PC-9 (cell line): ENCODE results near the gene TNIP3. TPM values are rescaled to one million over a fixed set of nuclear protein-coding genes. Genes with fewer than 3 reads are reported as not detected.
"Not testable (repeated sequence)": the region's sequence is repeated elsewhere in the genome, so short reads cannot be mapped to it uniquely, and the experiment has no call there.

Source experiments
- BruUV-seq: library from RNA; stranded (reverse); fragments of 400-500 nt; replicated peaks from 2 replicates; lab custom pipeline; 2021; lab: Mats Ljungman, UMichigan
- CTCF ChIA-PET: fragments of 300-600 bp; sonication (Branson Sonifier 250); formaldehyde crosslinking; loops from one replicate; lab custom pipeline; 2022; ENCODE audit warnings: antibody characterized with exemption; lab: Charles Lee
- POLR2A ChIA-PET: fragments of 300-600 bp; sonication (Branson Sonifier 250); formaldehyde crosslinking; loops from one replicate; lab custom pipeline; 2022; ENCODE audit warnings: antibody characterized with exemption; ENCODE audit not compliant: unreplicated experiment; lab: Charles Lee
- DNase-seq, 2 experiments: peaks; one replicate each; pipeline versions ENCODE4 v3.0.0 to v3.0.0-alpha.2; 2015 to 2022; ENCODE audit warnings: mixed read lengths in 1 of 2
- H2AFZ ChIP-seq: fragments of 200-600 bp; sonication (generic); 2 replicates; pipeline ENCODE4 v1.8.1; 2017; ENCODE audit warnings: antibody characterized with exemption
- H3F3A ChIP-seq: fragments of 200-600 bp; sonication (generic); 2 replicates; pipeline ENCODE4 v1.8.1; 2017; ENCODE audit warnings: antibody characterized with exemption, mild to moderate bottlenecking, low read depth; ENCODE audit not compliant: insufficient read depth
- H3K27ac ChIP-seq: fragments of 200-600 bp; sonication (generic); 2 replicates; pipeline ENCODE4 v1.6.1; 2016; ENCODE audit warnings: mixed run types
- H3K27me3 ChIP-seq: fragments of 200-600 bp; sonication (generic); 2 replicates; pipeline ENCODE4 v1.6.1; 2016; ENCODE audit warnings: low read depth, mixed run types; ENCODE audit not compliant: insufficient read depth
- H3K36me3 ChIP-seq: fragments of 200-600 bp; sonication (generic); 2 replicates; pipeline ENCODE4 v1.6.1; 2016; ENCODE audit warnings: low read depth, mixed run types
- H3K4me1 ChIP-seq: fragments of 200-600 bp; sonication (generic); replicated peaks from 2 replicates; pipeline ENCODE4 v1.6.1; 2016; ENCODE audit warnings: mixed run types; ENCODE audit not compliant: insufficient read depth
- H3K4me2 ChIP-seq: fragments of 200-600 bp; sonication (generic); 2 replicates; pipeline ENCODE4 v1.6.1; 2017; ENCODE audit warnings: mixed run types
- H3K4me3 ChIP-seq: fragments of 200-600 bp; sonication (generic); 2 replicates; pipeline ENCODE4 v1.6.1; 2016; ENCODE audit warnings: mixed run types
- H3K79me2 ChIP-seq: fragments of 200-600 bp; sonication (generic); 2 replicates; pipeline ENCODE4 v1.6.1; 2017; ENCODE audit warnings: low read depth, mixed run types
- H3K9me2 ChIP-seq: fragments of 200-600 bp; sonication (generic); 2 replicates; pipeline ENCODE4 v1.8.1; 2017; ENCODE audit warnings: mild to moderate bottlenecking; ENCODE audit not compliant: insufficient read depth
- H3K9me3 ChIP-seq: fragments of 200-600 bp; sonication (generic); 2 replicates; pipeline ENCODE4 v1.8.1; 2016; ENCODE audit warnings: low read depth; ENCODE audit not compliant: insufficient read depth
- H4K20me1 ChIP-seq: fragments of 200-600 bp; sonication (generic); 2 replicates; pipeline ENCODE4 v1.8.1; 2017; ENCODE audit not compliant: insufficient read depth
- CTCF ChIP-seq: fragments of 200-600 bp; sonication (generic); conservative IDR thresholded peaks from 2 replicates; pipeline ENCODE4 v1.6.1; 2017; ENCODE audit warnings: mixed run types, antibody characterized with exemption, mild to moderate bottlenecking, moderate library complexity
- EZH2 ChIP-seq: fragments of 200-600 bp; sonication (generic); IDR thresholded peaks from 2 replicates; pipeline ENCODE4 v1.8.0; 2017; ENCODE audit warnings: antibody characterized with exemption, low read depth
- intact Hi-C: fragments of 100-400 bp; cut with micrococcal nuclease; formaldehyde crosslinking; loops from one replicate; pipeline ENCODE4 v1.10.0; 2022; ENCODE audit not compliant: unreplicated experiment
- total RNA-seq: library from RNA; stranded (reverse); gene quantifications from 2 replicates; pipeline ENCODE4 v1.2.3, GENCODE V29; 2021

TNIP3 gene
- total RNA-seq, 1 experiment from 2014 or later: 1.2 TPM

- H3K27ac ChIP-seq: no peak overlapping the region
- no peaks in the 10 kb centered on the region for H3K27me3 ChIP-seq
- no peaks in the 10 kb centered on the region; the same call in 1 of the 2 replicates for H3K9me3 ChIP-seq
- H3K4me1 ChIP-seq: peaks cover 6% of the 10 kb centered on the region; the same call in 1 of the 2 replicates
- no peak overlapping the region for H3K4me2 ChIP-seq
- no peak for TF ChIP-seq CTCF
- no peak for TF ChIP-seq EZH2
- H3K79me2 ChIP-seq: no peaks in the 10 kb centered on the region
- no TSS peak for BruUV-seq
- intact Hi-C loops: no loop called here
- H3K9me2 ChIP-seq: no peaks in the 10 kb centered on the region
- DNase-seq: no peak
- H2AFZ ChIP-seq: no peak overlapping the region; the same call in 1 of the 2 replicates
- H3K4me3 ChIP-seq: no peak overlapping the region
- H3F3A ChIP-seq: no peaks in the 10 kb centered on the region
- H4K20me1 ChIP-seq: no peaks in the 10 kb centered on the region
- H3K36me3 ChIP-seq: no peaks in the 10 kb centered on the region
- CTCF ChIA-PET: interaction anchor here (0.7 kb wide), 1 partner anchor 127 kb away, joined by 4 read pairs; no protein-coding TSS in a partner anchor
- POLR2A ChIA-PET: no interaction called here
These were observed 13.4 kb upstream of the TNIP3 start for GRCh38 chr4:121177246-121178137.

- intact Hi-C loops: no loop called here
These were observed 12.2 kb upstream of the TNIP3 start for GRCh38 chr4:121176082-121176934.

GRCh38 chr4:121171477-121171876 is 7.4 kb upstream of the TNIP3 start:
- H2AFZ ChIP-seq, H3K4me1 ChIP-seq, H4K20me1 ChIP-seq, POLR2A ChIA-PET, H3K4me2 ChIP-seq, H3K4me3 ChIP-seq, H3K79me2 ChIP-seq, H3K36me3 ChIP-seq, H3F3A ChIP-seq, CTCF ChIA-PET, BruUV-seq, DNase-seq, H3K9me3 ChIP-seq, H3K9me2 ChIP-seq, H3K27me3 ChIP-seq, intact Hi-C loops, H3K27ac ChIP-seq: not testable (repeated sequence)

More at GRCh38 chr4:121176082-121176934, 12.2 kb upstream of the TNIP3 start:
- H3K9me2 ChIP-seq: no peaks in the 10 kb centered on the region
- no peaks in the 10 kb centered on the region for H3K27me3 ChIP-seq
- no peak overlapping the region for H3K27ac ChIP-seq
- BruUV-seq: no TSS peak
- H3K36me3 ChIP-seq: no peaks in the 10 kb centered on the region
- no peaks in the 10 kb centered on the region for H4K20me1 ChIP-seq
- no peak for DNase-seq
- no peaks in the 10 kb centered on the region for H3K4me1 ChIP-seq
- H3K79me2 ChIP-seq: no peaks in the 10 kb centered on the region
- H3K9me3 ChIP-seq: no peaks in the 10 kb centered on the region; the same call in 1 of the 2 replicates
- CTCF ChIA-PET: no interaction called here
- H3K4me3 ChIP-seq: no peak overlapping the region
- POLR2A ChIA-PET: no interaction called here
- H3F3A ChIP-seq: no peaks in the 10 kb centered on the region
- no peak overlapping the region for H2AFZ ChIP-seq
- no peak for TF ChIP-seq EZH2
- no peak for TF ChIP-seq CTCF
- no peak overlapping the region for H3K4me2 ChIP-seq
